GM12878 (cell line): ENCODE data around the gene ADCY2.

Source experiments
- CTCF ChIP-seq, 3 experiments: IDR thresholded peaks in 2 of 3; conservative IDR thresholded peaks in 1 of 3; 2 replicates each; pipeline ENCODE4 v1.5.1; 2011; ENCODE audit warnings: low read depth in 3 of 3, low read length in 3 of 3, mild to moderate bottlenecking in 3 of 3, control low read depth in 2 of 3, moderate library complexity in 2 of 3, inconsistent platforms in 1 of 3, mixed read lengths in 1 of 3; ENCODE audit not compliant: control insufficient read depth in 2 of 3, insufficient read depth in 1 of 3; ENCODE audit errors: extremely low read depth in 1 of 3
- FOXK2 ChIP-seq: fragments of 450-650 bp; IDR thresholded peaks from 2 replicates; pipeline ENCODE4 v1.6.1; 2017; ENCODE audit warnings: mild to moderate bottlenecking, moderate library complexity
- RAD21 ChIP-seq: IDR thresholded peaks from 2 replicates; pipeline ENCODE4 v1.6.1; 2011; ENCODE audit warnings: mild to moderate bottlenecking, low read depth, low read length, moderate library complexity; ENCODE audit not compliant: insufficient read depth
- SUPT20H ChIP-seq: IDR thresholded peaks from 2 replicates; pipeline ENCODE4 v1.6.1; 2011; ENCODE audit warnings: low read depth, mild to moderate bottlenecking, low read length, moderate library complexity, borderline replicate concordance; ENCODE audit not compliant: control insufficient read depth
- ZBTB33 ChIP-seq: fragments of 450-650 bp; IDR thresholded peaks from 2 replicates; pipeline ENCODE4 v1.6.1; 2017; ENCODE audit warnings: mild to moderate bottlenecking
- ZNF217 ChIP-seq: fragments of 450-650 bp; IDR thresholded peaks from 2 replicates; pipeline ENCODE4 v1.6.1; 2017; ENCODE audit warnings: antibody characterized with exemption, mild to moderate bottlenecking
- TF ChIP-seq, protein P1 (sequence below): fragments of 450-650 bp; IDR thresholded peaks from 2 replicates; pipeline ENCODE4 v1.6.1; 2017; ENCODE audit warnings: mild to moderate bottlenecking, moderate library complexity

GRCh38 chr5:7397937-7398336 lies 2.0 kb downstream of the ADCY2 start:
- TF ChIP-seq ZNF217 (no peak), FOXK2 (no peak), RAD21 (no peak), CTCF (IDR thresholded peaks at IDR 0.05 in 2 of 3, conservative IDR thresholded peaks at IDR 0.05 in 1 of 3; ENCODE audit: control insufficient read depth in 2 of 3, extremely low read depth in 1 of 3, insufficient read depth in 1 of 3, low read depth in 3 of 3, low read length in 3 of 3) (no peak), SUPT20H (no peak), ZBTB33 (no peak)
- TF ChIP-seq, protein P1, sequence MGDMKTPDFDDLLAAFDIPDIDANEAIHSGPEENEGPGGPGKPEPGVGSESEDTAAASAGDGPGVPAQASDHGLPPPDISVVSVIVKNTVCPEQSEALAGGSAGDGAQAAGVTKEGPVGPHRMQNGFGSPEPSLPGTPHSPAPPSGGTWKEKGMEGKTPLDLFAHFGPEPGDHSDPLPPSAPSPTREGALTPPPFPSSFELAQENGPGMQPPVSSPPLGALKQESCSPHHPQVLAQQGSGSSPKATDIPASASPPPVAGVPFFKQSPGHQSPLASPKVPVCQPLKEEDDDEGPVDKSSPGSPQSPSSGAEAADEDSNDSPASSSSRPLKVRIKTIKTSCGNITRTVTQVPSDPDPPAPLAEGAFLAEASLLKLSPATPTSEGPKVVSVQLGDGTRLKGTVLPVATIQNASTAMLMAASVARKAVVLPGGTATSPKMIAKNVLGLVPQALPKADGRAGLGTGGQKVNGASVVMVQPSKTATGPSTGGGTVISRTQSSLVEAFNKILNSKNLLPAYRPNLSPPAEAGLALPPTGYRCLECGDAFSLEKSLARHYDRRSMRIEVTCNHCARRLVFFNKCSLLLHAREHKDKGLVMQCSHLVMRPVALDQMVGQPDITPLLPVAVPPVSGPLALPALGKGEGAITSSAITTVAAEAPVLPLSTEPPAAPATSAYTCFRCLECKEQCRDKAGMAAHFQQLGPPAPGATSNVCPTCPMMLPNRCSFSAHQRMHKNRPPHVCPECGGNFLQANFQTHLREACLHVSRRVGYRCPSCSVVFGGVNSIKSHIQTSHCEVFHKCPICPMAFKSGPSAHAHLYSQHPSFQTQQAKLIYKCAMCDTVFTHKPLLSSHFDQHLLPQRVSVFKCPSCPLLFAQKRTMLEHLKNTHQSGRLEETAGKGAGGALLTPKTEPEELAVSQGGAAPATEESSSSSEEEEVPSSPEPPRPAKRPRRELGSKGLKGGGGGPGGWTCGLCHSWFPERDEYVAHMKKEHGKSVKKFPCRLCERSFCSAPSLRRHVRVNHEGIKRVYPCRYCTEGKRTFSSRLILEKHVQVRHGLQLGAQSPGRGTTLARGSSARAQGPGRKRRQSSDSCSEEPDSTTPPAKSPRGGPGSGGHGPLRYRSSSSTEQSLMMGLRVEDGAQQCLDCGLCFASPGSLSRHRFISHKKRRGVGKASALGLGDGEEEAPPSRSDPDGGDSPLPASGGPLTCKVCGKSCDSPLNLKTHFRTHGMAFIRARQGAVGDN, result no peak
